ENCODE results near the gene GIGYF2.
A peak's percentile ranks its signal among the peaks of the same experiment; 100 is the strongest.

Gene GIGYF2

GRCh38 chr2:232883116-232883721, 186.1 kb downstream of the GIGYF2 start:
- DNase-seq: no peak

DNA sequence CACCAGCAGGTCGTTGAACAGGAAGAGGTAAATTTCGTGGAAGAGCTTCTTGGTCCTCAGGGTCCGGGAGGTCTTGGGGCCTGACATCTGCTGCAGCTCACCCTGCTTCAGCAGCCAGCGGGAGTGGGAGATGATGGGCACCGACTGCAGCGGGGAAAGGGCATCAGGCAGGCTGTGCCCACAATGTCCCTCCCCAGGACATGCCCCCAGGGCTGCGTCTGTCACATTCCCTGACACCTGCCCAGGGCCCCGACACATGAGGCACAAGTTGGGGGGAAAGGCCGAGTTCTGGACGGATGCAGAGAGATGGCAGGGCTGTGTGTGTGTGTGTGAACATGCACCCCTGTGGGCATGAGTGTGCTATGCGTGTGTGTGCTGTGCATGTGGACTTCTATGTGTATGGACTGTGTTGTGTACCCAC, 186.9 kb downstream of the GIGYF2 start:
- no peak for DNase-seq

DNA sequence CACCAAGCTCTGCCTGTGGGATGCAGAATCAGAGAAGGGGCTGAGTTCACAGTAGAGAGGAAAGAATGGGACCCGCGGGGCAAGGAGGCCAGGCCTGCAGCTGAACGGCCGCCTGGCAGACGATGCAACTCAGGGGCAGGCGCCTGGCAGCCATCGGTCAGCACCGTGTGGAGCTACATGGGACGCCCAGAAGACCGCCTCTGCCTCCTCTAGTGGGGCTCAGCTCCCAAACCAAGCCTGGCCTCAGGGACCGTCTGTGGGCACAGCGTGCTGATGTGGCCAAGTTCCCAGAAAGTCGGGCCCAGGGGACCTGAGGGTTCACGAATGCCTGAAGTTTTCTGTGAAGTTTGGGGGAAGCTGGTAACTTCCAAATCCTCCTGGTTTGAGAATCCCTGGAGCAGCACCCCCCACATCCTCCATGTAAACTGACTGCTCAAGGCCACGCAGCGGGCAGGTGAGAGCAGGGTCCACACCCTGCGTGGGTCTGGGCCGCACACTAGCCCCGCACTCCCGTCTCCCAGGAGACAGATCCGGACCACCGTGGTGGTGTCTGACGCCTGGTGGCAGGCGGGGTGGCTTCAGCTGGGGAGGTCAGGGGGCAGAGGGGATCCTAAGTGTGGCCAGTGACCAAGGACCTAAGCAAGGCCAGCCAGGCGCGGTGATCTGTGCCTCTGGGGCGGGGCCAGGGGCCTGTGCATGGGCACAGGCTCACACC, 187.6 kb downstream of the GIGYF2 start:
- no peak for DNase-seq

GRCh38 chr2:232885264-232885961, 188.3 kb downstream of the GIGYF2 start:
- no peak for DNase-seq

- no peak for DNase-seq
Measured at GRCh38 chr2:232886176-232886575, 189.0 kb downstream of the GIGYF2 start.

GRCh38 chr2:232886632-232887031, 189.5 kb downstream of the GIGYF2 start:
- no peak for DNase-seq

DNA sequence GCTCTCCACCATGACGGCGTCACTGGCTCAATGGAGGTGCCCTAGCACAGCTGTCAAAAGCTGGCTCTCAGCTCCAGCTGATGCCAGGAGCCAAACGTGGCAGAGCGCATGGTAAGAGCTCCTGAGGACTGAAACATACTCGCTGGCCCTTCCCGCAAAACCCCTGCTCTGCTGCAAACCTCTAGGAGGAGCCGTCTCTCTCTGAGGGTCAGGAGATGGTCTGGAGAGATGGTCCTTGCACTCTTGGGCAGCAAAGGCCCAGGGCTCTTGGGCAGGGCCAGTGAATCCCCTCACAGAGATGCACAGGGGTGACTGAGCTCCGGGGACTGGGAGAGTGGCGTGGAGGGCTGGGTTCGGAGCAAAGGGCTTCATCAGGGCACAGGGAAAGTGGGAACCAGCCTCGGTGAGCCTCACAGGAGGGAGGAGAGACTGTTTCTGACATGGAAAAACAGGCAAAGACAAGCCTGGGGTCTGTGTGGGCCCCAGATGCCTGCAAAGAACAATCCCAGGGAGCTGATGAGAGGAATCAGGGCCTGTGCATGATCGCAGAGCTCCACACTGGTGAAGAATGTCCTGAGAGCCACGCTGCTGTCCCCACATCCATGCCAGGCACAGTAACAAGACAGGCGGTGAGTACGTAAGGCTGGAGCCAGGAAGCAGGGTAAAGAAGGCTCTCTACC, 190.2 kb downstream of the GIGYF2 start:
- DNase-seq: no peak

DNA sequence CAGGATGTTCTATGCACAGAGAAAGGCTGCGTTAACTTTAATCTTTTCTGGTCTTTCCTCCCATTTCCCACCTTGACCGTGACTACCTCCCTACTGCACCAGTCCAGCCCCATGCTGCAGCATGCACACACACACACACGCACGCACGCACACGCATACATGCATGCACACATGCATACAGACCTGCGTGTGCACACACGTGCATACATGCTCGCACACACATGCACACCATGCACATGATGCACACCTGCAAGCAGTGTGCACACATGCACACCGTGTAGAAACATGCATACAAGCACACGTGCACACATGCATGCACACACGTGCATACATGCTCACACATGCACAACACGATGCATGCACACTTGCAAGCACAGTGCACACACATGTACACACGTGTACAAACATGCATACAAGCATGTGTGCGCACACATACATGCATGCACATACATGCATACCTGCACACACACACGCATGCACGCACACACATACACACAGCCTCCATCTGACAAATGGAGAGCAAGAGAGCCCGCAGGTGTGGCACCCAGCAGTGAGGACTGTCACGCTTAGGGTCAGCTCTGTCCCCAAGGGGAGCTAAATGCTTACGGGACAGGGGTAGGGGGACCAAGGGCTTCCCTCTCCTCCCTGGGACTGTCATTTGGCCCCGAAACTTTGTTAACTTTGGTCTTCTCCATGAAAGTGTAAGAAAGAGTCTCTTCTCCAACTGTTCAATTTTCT, 191.1 kb downstream of the GIGYF2 start:
- no peak for DNase-seq

- DNase-seq: no peak
Measured at GRCh38 chr2:232888839-232889529, 191.9 kb downstream of the GIGYF2 start.

GRCh38 chr2:232889876-232890401, 192.8 kb downstream of the GIGYF2 start:
- DNase-seq: no peak

DNA sequence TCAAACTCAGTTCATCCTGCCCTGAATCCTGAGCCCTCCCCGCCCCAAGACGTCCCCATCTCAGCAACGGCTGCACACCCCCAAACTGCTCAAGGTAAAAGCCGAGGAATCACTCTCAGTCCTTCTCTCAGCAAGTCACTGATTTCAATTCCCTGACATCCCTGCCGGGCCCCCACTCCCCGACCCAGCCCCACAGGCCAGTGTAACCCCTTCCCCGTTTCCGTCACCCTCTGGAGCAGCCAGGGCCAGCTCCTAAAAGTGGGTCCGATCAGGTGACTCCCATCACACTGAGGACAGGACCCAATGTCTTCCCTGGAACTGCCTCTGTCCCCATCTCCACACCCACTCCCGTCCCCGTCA, 193.4 kb downstream of the GIGYF2 start:
- DNase-seq: no peak

GRCh38 chr2:232890896-232891601, 193.9 kb downstream of the GIGYF2 start:
- peak; percentile 67 for DNase-seq

- DNase-seq: no peak
Measured at GRCh38 chr2:232891621-232892071, 194.5 kb downstream of the GIGYF2 start.

- DNase-seq: no peak
Measured at GRCh38 chr2:232892221-232892620, 195.1 kb downstream of the GIGYF2 start.

GRCh38 chr2:232892843-232893242, 195.7 kb downstream of the GIGYF2 start:
- no peak for DNase-seq

- DNase-seq: no peak
Measured at GRCh38 chr2:232893834-232894233, 196.7 kb downstream of the GIGYF2 start.

- no peak for DNase-seq
Measured at GRCh38 chr2:232894251-232894650, 197.1 kb downstream of the GIGYF2 start.

- DNase-seq: no peak
Measured at GRCh38 chr2:232894746-232895145, 197.6 kb downstream of the GIGYF2 start.

- no peak for DNase-seq
Measured at GRCh38 chr2:232896111-232896510, 199.0 kb downstream of the GIGYF2 start.

DNA sequence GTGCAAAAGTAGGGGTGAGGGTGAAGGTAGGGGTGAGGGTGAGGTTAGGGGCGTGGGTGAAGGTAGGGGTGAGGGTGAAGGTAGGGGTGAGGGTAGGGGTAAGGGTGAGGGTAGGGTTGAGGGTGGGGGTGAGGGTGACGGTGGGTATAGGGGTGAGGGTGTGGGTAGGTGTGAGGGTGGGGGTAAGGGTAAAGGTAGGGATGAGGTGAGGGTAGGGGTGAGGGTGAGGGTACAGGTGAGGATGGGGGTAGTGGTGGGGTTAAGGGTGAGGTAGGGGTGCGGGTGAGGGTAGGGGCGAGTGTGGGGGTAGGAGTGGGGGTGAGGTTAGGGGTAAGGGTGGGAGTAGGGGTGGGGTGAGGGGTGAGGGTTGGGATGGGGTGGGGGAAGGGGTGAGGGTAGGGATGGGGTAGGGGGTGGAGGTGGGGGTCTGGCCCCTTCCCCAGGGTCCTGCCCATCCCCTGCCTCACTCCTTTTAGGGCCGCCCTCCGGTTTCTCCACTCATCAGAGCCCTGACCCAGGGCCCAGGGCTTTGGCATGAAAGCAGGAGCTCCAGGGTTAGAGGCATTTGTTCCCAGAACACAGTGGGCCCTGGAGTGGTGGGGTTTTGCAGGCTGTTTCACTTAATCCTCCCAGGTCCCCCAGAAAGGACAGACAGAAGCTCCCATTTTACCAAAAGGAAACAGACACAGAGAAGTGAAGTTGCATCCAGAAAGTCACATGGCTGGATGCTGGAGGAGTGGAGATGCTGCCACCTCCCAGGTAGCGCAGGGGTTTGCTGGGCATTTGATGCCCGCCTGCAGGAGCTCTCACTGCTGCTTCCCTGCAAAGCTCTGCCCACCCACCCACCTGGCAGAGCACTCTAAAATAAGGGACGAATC, 199.8 kb downstream of the GIGYF2 start:
- no peak for DNase-seq

All from NCI-H1436 (cell line).